Testis (tissue), 2 donors: ENCODE results near the gene MID1.

ENCODE experiments used
- POLR2A ChIP-seq: fragments of 450-650 bp; IDR thresholded peaks from one replicate; pipeline ENCODE4 v1.6.1; 2017; ENCODE audit warnings: antibody characterized with exemption, mild to moderate bottlenecking, moderate library complexity
- TF ChIP-seq, protein P1 (sequence below), 3 experiments: fragments of 450-650 bp in 2 of 3; fragments of 200-600 bp in 1 of 3; sonication (generic) in 1 of 3; IDR thresholded peaks; one replicate each; pipeline ENCODE4 v1.5.1; 2016 to 2019; ENCODE audit warnings: antibody characterized with exemption in 3 of 3, mild to moderate bottlenecking in 2 of 3, moderate library complexity in 1 of 3

DNA sequence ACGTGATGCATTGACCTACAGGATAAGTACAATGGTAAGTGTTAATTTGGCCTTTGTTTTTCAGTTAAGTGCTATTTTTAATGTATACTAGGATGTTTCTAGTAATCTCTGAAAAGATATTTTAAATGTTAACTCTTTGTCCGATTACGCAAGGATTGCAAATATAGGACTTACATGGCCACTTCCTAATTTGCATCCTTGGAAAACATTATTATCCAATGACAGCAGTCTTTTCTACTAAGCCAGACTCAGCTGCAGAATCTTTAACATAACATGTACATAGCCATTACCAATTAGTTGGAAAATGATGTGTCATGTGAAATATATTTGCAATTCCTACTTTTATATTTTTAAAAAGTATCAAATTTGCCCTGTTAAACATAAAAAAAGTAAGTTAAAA lies 124.7 kb downstream of the MID1 start:
- TF ChIP-seq, protein P1, sequence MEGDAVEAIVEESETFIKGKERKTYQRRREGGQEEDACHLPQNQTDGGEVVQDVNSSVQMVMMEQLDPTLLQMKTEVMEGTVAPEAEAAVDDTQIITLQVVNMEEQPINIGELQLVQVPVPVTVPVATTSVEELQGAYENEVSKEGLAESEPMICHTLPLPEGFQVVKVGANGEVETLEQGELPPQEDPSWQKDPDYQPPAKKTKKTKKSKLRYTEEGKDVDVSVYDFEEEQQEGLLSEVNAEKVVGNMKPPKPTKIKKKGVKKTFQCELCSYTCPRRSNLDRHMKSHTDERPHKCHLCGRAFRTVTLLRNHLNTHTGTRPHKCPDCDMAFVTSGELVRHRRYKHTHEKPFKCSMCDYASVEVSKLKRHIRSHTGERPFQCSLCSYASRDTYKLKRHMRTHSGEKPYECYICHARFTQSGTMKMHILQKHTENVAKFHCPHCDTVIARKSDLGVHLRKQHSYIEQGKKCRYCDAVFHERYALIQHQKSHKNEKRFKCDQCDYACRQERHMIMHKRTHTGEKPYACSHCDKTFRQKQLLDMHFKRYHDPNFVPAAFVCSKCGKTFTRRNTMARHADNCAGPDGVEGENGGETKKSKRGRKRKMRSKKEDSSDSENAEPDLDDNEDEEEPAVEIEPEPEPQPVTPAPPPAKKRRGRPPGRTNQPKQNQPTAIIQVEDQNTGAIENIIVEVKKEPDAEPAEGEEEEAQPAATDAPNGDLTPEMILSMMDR (IDR thresholded peaks at IDR 0.05) = no peak
- TF ChIP-seq POLR2A = no peak
